Stimulated activated CD4-positive, alpha-beta T cell treated with anti-CD3 and anti-CD28 coated beads, Interleukin-2, amount 100 ng/mL, for 48 hours (primary cell): ENCODE results near the gene CCDC192.

Experiments
- DNase-seq, 2 donors: peaks; one replicate each; pipeline ENCODE4 v3.0.0-alpha.2; 2020

CCDC192 gene

GRCh38 chr5:127851964-127852363, 148.8 kb downstream of the CCDC192 start:
- DNase-seq: no peak

GRCh38 chr5:127854520-127854919, 151.3 kb downstream of the CCDC192 start:
- DNase-seq: no peak

- no peak for DNase-seq
Measured at GRCh38 chr5:127856292-127856691, 153.1 kb downstream of the CCDC192 start.

GRCh38 chr5:127858116-127858784, 155.1 kb downstream of the CCDC192 start:
- DNase-seq: no peak

GRCh38 chr5:127860291-127860690, 157.1 kb downstream of the CCDC192 start:
- DNase-seq: no peak

GRCh38 chr5:127863161-127863560, 160.0 kb downstream of the CCDC192 start:
- DNase-seq: no peak

- DNase-seq: no peak
Measured at GRCh38 chr5:127863610-127864395, 160.6 kb downstream of the CCDC192 start.

GRCh38 chr5:127864511-127864910, 161.3 kb downstream of the CCDC192 start:
- no peak for DNase-seq

- no peak for DNase-seq
Measured at GRCh38 chr5:127865273-127865672, 162.1 kb downstream of the CCDC192 start.

GRCh38 chr5:127867022-127867783, 164.0 kb downstream of the CCDC192 start:
- no peak for DNase-seq

- DNase-seq: no peak
Measured at GRCh38 chr5:127870914-127871313, 167.7 kb downstream of the CCDC192 start.

GRCh38 chr5:127871503-127872153, 168.4 kb downstream of the CCDC192 start:
- DNase-seq: no peak

- no peak for DNase-seq
Measured at GRCh38 chr5:127872494-127872893, 169.3 kb downstream of the CCDC192 start.

- peak; percentile 8 to 9 for DNase-seq
Measured at GRCh38 chr5:127875235-127876021, 172.2 kb downstream of the CCDC192 start.

GRCh38 chr5:127876384-127876783, 173.2 kb downstream of the CCDC192 start:
- no peak for DNase-seq

GRCh38 chr5:127878174-127878750, 175.1 kb downstream of the CCDC192 start:
- no peak for DNase-seq

GRCh38 chr5:127884416-127884815, 181.2 kb downstream of the CCDC192 start:
- DNase-seq: no peak

GRCh38 chr5:127885176-127885575, 182.0 kb downstream of the CCDC192 start:
- DNase-seq: no peak

GRCh38 chr5:127886081-127886480, 182.9 kb downstream of the CCDC192 start:
- DNase-seq: no peak

GRCh38 chr5:127887282-127887681, 184.1 kb downstream of the CCDC192 start:
- DNase-seq: no peak

GRCh38 chr5:127891942-127892341, 188.8 kb downstream of the CCDC192 start:
- DNase-seq: no peak
